DOHH2 (cell line): Measurements from ENCODE around the gene ZNF429.

Experiments used
- EZH2phosphoT487 ChIP-seq: fragments of 200-600 bp; sonication (generic); IDR thresholded peaks from 2 replicates; pipeline ENCODE4 v1.6.1; 2017; ENCODE audit warnings: borderline replicate concordance, mild to moderate bottlenecking, antibody characterized with exemption, low read length, moderate library complexity, mixed read lengths
- TF ChIP-seq, protein P1 (sequence below): fragments of 200-600 bp; sonication (generic); IDR thresholded peaks from one replicate; pipeline ENCODE4 v1.5.1; 2014; ENCODE audit warnings: antibody characterized with exemption, mild to moderate bottlenecking, low read depth, low read length; ENCODE audit not compliant: poor library complexity, severe bottlenecking

DNA sequence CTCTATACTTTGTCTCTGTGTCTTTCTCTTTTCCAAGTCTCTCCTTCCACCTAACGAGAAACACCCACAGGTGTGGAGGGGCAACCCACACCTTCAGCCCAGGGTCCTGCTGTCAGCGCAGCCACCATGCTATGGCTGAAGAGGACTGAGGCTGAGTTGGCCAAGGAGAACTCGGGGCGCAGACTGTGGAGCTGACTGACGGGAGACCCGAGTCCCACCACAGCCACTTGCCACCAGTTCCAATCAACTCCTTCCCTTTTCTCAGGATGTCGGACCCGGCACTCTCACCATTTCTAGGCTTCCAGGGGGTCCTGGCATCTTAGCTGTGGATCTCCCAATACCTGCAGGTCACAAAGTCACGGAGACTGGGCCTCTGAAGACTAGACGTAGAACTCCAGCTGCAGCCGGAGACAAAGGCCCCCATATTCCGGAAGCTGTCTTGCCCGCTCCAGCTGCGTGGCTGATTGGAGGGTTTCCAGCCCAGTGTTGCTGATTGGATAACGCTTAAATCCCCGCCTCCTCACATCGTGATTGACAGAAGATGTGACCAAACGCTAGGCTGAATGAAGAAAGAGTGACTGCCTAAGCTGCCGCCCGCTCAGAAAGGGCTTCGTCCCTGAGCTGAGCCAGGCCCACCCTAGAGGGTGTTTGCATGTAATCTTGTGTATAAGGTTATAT lies 63.6 kb downstream of the ZNF429 start:
- no peak for TF ChIP-seq EZH2phosphoT487
- TF ChIP-seq, protein P1, sequence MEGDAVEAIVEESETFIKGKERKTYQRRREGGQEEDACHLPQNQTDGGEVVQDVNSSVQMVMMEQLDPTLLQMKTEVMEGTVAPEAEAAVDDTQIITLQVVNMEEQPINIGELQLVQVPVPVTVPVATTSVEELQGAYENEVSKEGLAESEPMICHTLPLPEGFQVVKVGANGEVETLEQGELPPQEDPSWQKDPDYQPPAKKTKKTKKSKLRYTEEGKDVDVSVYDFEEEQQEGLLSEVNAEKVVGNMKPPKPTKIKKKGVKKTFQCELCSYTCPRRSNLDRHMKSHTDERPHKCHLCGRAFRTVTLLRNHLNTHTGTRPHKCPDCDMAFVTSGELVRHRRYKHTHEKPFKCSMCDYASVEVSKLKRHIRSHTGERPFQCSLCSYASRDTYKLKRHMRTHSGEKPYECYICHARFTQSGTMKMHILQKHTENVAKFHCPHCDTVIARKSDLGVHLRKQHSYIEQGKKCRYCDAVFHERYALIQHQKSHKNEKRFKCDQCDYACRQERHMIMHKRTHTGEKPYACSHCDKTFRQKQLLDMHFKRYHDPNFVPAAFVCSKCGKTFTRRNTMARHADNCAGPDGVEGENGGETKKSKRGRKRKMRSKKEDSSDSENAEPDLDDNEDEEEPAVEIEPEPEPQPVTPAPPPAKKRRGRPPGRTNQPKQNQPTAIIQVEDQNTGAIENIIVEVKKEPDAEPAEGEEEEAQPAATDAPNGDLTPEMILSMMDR: no peak
